ENCODE measurements around the gene SLC30A10. TPM values are rescaled to one million over a fixed set of nuclear protein-coding genes. Genes with fewer than 3 reads are reported as not detected.
"Not testable (repeated sequence)": the region's sequence is repeated elsewhere in the genome, so short reads cannot be mapped to it uniquely, and the experiment has no call there.

The SLC30A10 gene
- total RNA-seq, 4 donors from 2014 or later = 0.63 to 1.4 TPM; not detected in 2

GRCh38 chr1:219902951-219903350, 25.4 kb downstream of the SLC30A10 start:
- H3K9me3 ChIP-seq = no peaks in the 10 kb centered on the region
- H3K4me1 ChIP-seq = no peaks in the 10 kb centered on the region
- no peak overlapping the region for H3K4me3 ChIP-seq
- WGBS, 2 donors = 72 to 79% methylated on average over 4 of the region's 4 CpGs
- no peaks in the 10 kb centered on the region for H3K36me3 ChIP-seq
- TF ChIP-seq EP300 (IDR thresholded peaks at IDR 0.05) (no peak), POLR2A (IDR thresholded peaks at IDR 0.05) (no peak)
- TF ChIP-seq, protein P1, sequence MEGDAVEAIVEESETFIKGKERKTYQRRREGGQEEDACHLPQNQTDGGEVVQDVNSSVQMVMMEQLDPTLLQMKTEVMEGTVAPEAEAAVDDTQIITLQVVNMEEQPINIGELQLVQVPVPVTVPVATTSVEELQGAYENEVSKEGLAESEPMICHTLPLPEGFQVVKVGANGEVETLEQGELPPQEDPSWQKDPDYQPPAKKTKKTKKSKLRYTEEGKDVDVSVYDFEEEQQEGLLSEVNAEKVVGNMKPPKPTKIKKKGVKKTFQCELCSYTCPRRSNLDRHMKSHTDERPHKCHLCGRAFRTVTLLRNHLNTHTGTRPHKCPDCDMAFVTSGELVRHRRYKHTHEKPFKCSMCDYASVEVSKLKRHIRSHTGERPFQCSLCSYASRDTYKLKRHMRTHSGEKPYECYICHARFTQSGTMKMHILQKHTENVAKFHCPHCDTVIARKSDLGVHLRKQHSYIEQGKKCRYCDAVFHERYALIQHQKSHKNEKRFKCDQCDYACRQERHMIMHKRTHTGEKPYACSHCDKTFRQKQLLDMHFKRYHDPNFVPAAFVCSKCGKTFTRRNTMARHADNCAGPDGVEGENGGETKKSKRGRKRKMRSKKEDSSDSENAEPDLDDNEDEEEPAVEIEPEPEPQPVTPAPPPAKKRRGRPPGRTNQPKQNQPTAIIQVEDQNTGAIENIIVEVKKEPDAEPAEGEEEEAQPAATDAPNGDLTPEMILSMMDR (IDR thresholded peaks at IDR 0.05) = no peak
- no peaks in the 10 kb centered on the region for H3K27me3 ChIP-seq
- H3K27ac ChIP-seq = no peak overlapping the region
- peak in 1 of 2 donors; percentile 9 for DNase-seq (ENCODE audit: low spot score in 2 of 2)

- H3K36me3 ChIP-seq = no peaks in the 10 kb centered on the region
- H3K27me3 ChIP-seq = no peaks in the 10 kb centered on the region
- H3K4me3 ChIP-seq = no peak overlapping the region
- H3K4me1 ChIP-seq = no peaks in the 10 kb centered on the region
- DNase-seq (ENCODE audit: low spot score in 2 of 2) = no peak
- no peak for TF ChIP-seq POLR2A (IDR thresholded peaks at IDR 0.05)
- TF ChIP-seq EP300 (IDR thresholded peaks at IDR 0.05) = no peak
- TF ChIP-seq, protein P1 (IDR thresholded peaks at IDR 0.05) = no peak
- H3K9me3 ChIP-seq = no peaks in the 10 kb centered on the region
- H3K27ac ChIP-seq = peak overlapping the region in 1 of 4 donors; percentile 34
- WGBS, 2 donors = 27% methylated on average over 1 of the region's 1 CpG; no CpG with 5 or more reads in 1 of the 2 donors
These were observed 27.5 kb downstream of the SLC30A10 start for GRCh38 chr1:219900882-219901281.

- H3K9me3 ChIP-seq = no peaks in the 10 kb centered on the region
- DNase-seq (ENCODE audit: low spot score in 2 of 2) = peak in 1 of 2 donors; percentile 13
- 20 to 23% methylated on average over 1 of the region's 1 CpG for WGBS, 2 donors
- no peaks in the 10 kb centered on the region for H3K36me3 ChIP-seq
- no peaks in the 10 kb centered on the region for H3K4me1 ChIP-seq
- no peak overlapping the region for H3K4me3 ChIP-seq
- H3K27ac ChIP-seq = peak overlapping the region in 1 of 4 donors; percentile 34
- TF ChIP-seq, protein P1 (IDR thresholded peaks at IDR 0.05) = no peak
- TF ChIP-seq EP300 (IDR thresholded peaks at IDR 0.05) (peak in 1 of 2 donors; percentile 27), POLR2A (IDR thresholded peaks at IDR 0.05) (no peak)
- no peaks in the 10 kb centered on the region for H3K27me3 ChIP-seq
These were observed 28.2 kb downstream of the SLC30A10 start for GRCh38 chr1:219900201-219900600.

DNA sequence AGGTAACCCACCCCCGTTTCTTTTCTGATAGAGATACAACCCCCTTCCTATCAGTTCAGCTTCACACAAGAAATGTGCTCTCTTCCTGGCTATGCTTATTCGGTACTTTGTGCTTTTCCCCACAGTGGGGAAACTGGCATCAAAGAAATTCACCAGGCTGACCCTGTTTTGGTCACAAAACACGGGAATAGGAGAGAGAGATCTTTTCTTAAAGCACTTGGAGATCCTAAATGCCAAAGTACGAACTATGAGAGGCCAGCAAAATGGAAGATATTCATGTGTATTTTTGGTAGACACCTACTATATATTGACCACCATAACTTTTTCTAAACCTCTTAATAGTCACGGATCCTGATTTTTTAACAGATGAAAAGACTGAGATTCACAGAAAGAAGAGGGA, 30.0 kb downstream of the SLC30A10 start:
- 87 to 89% methylated on average over 5 of the region's 5 CpGs for WGBS, 2 donors
- TF ChIP-seq EP300 (IDR thresholded peaks at IDR 0.05) (no peak), POLR2A (IDR thresholded peaks at IDR 0.05) (no peak)
- TF ChIP-seq, protein P1 (IDR thresholded peaks at IDR 0.05) = no peak
- Histone ChIP-seq H3K36me3 (no peaks in the 10 kb centered on the region), H3K4me3 (no peak overlapping the region), H3K27me3 (no peaks in the 10 kb centered on the region), H3K27ac (no peak overlapping the region), H3K4me1 (no peaks in the 10 kb centered on the region), H3K9me3 (no peaks in the 10 kb centered on the region)
- no peak for DNase-seq (ENCODE audit: low spot score in 2 of 2)

DNA sequence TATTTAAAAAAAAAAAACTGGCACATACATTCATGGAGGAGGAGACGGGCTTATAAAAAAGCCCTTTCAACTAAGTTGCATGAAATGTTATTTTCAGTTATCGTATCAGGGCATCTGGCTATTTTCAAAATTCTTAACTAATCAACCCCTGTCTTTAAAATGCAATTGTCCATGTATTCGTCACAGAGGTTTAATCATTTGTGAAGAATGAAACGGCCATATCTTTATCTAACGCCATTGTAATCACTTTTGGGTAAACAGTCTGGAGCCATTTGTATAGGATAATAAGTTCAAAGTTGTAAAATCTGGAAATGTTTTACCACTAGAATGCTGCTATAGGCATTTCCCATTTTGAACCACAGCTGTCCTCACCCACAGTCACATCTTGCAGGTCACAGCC, 30.4 kb downstream of the SLC30A10 start:
- no peaks in the 10 kb centered on the region for H3K27me3 ChIP-seq
- no peak overlapping the region for H3K27ac ChIP-seq
- WGBS, 2 donors = 68 to 76% methylated on average over 5 of the region's 5 CpGs
- H3K9me3 ChIP-seq = no peaks in the 10 kb centered on the region
- no peaks in the 10 kb centered on the region for H3K36me3 ChIP-seq
- H3K4me1 ChIP-seq = no peaks in the 10 kb centered on the region
- TF ChIP-seq, protein P1 (IDR thresholded peaks at IDR 0.05) = no peak
- TF ChIP-seq EP300 (IDR thresholded peaks at IDR 0.05) (no peak), POLR2A (IDR thresholded peaks at IDR 0.05) (no peak)
- H3K4me3 ChIP-seq = no peak overlapping the region
- no peak for DNase-seq (ENCODE audit: low spot score in 2 of 2)

DNA sequence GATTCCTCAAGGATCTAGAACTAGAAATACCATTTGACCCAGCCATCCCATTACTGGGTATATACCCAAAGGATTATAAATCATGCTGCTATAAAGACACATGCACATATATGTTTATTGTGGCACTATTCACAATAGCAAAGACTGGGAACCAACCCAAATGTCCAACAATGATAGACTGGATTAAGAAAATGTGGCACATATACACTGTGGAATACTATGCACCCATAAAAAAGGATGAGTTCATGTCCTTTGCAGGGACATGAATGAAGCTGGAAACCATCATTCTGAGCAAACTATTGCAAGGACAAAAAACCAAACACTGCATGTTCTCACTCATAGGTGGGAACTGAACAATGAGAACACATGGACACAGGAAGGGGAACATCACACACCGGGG, 36.1 kb downstream of the SLC30A10 start:
- WGBS, 2 donors = 100% methylated on average over 1 of the region's 1 CpG
- not testable (repeated sequence) for H3K27me3 ChIP-seq; H3K9me3 ChIP-seq; H3K36me3 ChIP-seq; DNase-seq (ENCODE audit: low spot score in 2 of 2); H3K4me3 ChIP-seq; H3K27ac ChIP-seq; H3K4me1 ChIP-seq

DNA sequence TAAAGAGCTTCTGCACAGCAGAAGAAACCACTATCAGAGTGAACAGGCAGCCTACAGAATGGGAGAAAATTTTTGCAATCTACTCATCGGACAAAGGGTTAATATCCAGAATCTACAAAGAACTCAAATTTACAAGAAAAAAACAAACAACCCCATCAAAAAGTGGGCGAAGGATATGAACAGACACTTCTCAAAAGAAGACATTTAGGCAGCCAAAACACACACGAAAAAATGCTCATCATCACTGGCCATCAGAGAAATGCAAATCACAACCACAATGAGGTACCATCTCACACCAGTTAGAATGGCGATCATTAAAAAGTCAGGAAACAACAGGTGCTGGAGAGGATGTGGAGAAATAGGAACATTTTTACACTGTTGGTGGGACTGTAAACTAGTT, 36.5 kb downstream of the SLC30A10 start:
- not testable (repeated sequence) for H3K36me3 ChIP-seq; H3K9me3 ChIP-seq; H3K27ac ChIP-seq; H3K4me1 ChIP-seq; DNase-seq (ENCODE audit: low spot score in 2 of 2); H3K27me3 ChIP-seq; H3K4me3 ChIP-seq
- WGBS, 2 donors = 82 to 94% methylated on average over 4 of the region's 4 CpGs

- H3K4me3 ChIP-seq; H3K4me1 ChIP-seq; DNase-seq (ENCODE audit: low spot score in 2 of 2); H3K36me3 ChIP-seq; H3K9me3 ChIP-seq; H3K27ac ChIP-seq; H3K27me3 ChIP-seq: not testable (repeated sequence)
- WGBS, 2 donors = 87 to 94% methylated on average over 4 of the region's 4 CpGs
These were observed 39.7 kb downstream of the SLC30A10 start for GRCh38 chr1:219888667-219889066.

Data from tibial nerve (tissue), 4 donors.